Nephron progenitor cell (in vitro differentiated cells): Measurements from ENCODE around the gene ECEL1.

Source experiments
- DNase-seq: peaks from one replicate; pipeline ENCODE4 v3.0.0; 2021
- H3K27ac Mint-ChIP-seq: 2 replicates; pipeline ENCODE4 v1.8.0; 2021; ENCODE audit warnings: mild to moderate bottlenecking, moderate library complexity, mixed read lengths
- H3K27me3 Mint-ChIP-seq: 2 replicates; pipeline ENCODE4 v1.8.0; 2021; ENCODE audit warnings: mild to moderate bottlenecking, low read depth, mixed read lengths; ENCODE audit not compliant: poor library complexity
- H3K36me3 Mint-ChIP-seq: 2 replicates; pipeline ENCODE4 v1.8.0; 2021; ENCODE audit warnings: low read depth, mixed read lengths
- H3K4me1 Mint-ChIP-seq: 2 replicates; pipeline ENCODE4 v1.8.0; 2021; ENCODE audit warnings: mixed read lengths
- H3K4me3 Mint-ChIP-seq: 2 replicates; pipeline ENCODE4 v1.8.0; 2021; ENCODE audit warnings: mild to moderate bottlenecking, moderate library complexity, mixed read lengths
- H3K9me3 Mint-ChIP-seq: 2 replicates; pipeline ENCODE4 v1.8.0; 2021; ENCODE audit warnings: mild to moderate bottlenecking, moderate library complexity, mixed read lengths
- CTCF ChIP-seq: fragments of 200-600 bp; sonication (generic); IDR thresholded peaks from 2 replicates; pipeline ENCODE4 v1.5.0; 2021; ENCODE audit warnings: antibody characterized with exemption

The ECEL1 gene

GRCh38 chr2:232523682-232524597 lies 36.3 kb upstream of the ECEL1 start:
- H3K4me1 Mint-ChIP-seq, result peaks cover 41% of the 10 kb centered on the region
- peak; percentile 32 for TF ChIP-seq CTCF
- H3K9me3 Mint-ChIP-seq, result no peaks in the 10 kb centered on the region
- H3K4me3 Mint-ChIP-seq, result peak overlapping the region; percentile 52
- H3K27ac Mint-ChIP-seq, result no peak overlapping the region
- no peaks in the 10 kb centered on the region for H3K36me3 Mint-ChIP-seq
- peak; percentile 78 for DNase-seq
- peaks cover 50% of the 10 kb centered on the region for H3K27me3 Mint-ChIP-seq

- H3K27me3 Mint-ChIP-seq, result peaks cover 51% of the 10 kb centered on the region
- no peak overlapping the region for H3K27ac Mint-ChIP-seq
- H3K4me3 Mint-ChIP-seq, result peak overlapping the region; percentile 44
- no peaks in the 10 kb centered on the region for H3K36me3 Mint-ChIP-seq
- peaks cover 39% of the 10 kb centered on the region for H3K4me1 Mint-ChIP-seq
- TF ChIP-seq CTCF, result no peak
- H3K9me3 Mint-ChIP-seq, result no peaks in the 10 kb centered on the region
- DNase-seq, result no peak
These were observed 35.7 kb upstream of the ECEL1 start for GRCh38 chr2:232523402-232523681.

GRCh38 chr2:232522623-232523401 lies 35.2 kb upstream of the ECEL1 start:
- Mint-ChIP-seq H3K4me3 (peak overlapping the region; percentile 44), H3K27ac (no peak overlapping the region), H3K4me1 (peaks cover 39% of the 10 kb centered on the region), H3K9me3 (no peaks in the 10 kb centered on the region), H3K36me3 (no peaks in the 10 kb centered on the region), H3K27me3 (peaks cover 54% of the 10 kb centered on the region)
- no peak for TF ChIP-seq CTCF
- DNase-seq, result no peak

GRCh38 chr2:232521959-232522622 lies 34.5 kb upstream of the ECEL1 start:
- peaks cover 42% of the 10 kb centered on the region for H3K4me1 Mint-ChIP-seq
- DNase-seq, result peak; percentile 87
- peaks cover 59% of the 10 kb centered on the region for H3K27me3 Mint-ChIP-seq
- no peaks in the 10 kb centered on the region for H3K36me3 Mint-ChIP-seq
- no peak overlapping the region for H3K4me3 Mint-ChIP-seq
- TF ChIP-seq CTCF, result peak; percentile 89
- no peak overlapping the region for H3K27ac Mint-ChIP-seq
- no peaks in the 10 kb centered on the region for H3K9me3 Mint-ChIP-seq

- Mint-ChIP-seq H3K27me3 (peaks cover 68% of the 10 kb centered on the region), H3K4me1 (peaks cover 42% of the 10 kb centered on the region), H3K36me3 (no peaks in the 10 kb centered on the region), H3K9me3 (no peaks in the 10 kb centered on the region), H3K27ac (no peak overlapping the region), H3K4me3 (no peak overlapping the region)
- DNase-seq, result no peak
- TF ChIP-seq CTCF, result no peak
These were observed 33.5 kb upstream of the ECEL1 start for GRCh38 chr2:232521098-232521497.
